SW 1271 (cell line): ENCODE measurements around the gene EARS2.
A peak's percentile ranks its signal among the peaks of the same experiment; 100 is the strongest.
"Not testable (repeated sequence)": the region's sequence is repeated elsewhere in the genome, so short reads cannot be mapped to it uniquely, and the experiment has no call there.

Source experiments
- DNase-seq, 2 experiments: peaks; one replicate each; lab custom pipeline; 2025; lab: John Stamatoyannopoulos, UW

The EARS2 gene

DNA sequence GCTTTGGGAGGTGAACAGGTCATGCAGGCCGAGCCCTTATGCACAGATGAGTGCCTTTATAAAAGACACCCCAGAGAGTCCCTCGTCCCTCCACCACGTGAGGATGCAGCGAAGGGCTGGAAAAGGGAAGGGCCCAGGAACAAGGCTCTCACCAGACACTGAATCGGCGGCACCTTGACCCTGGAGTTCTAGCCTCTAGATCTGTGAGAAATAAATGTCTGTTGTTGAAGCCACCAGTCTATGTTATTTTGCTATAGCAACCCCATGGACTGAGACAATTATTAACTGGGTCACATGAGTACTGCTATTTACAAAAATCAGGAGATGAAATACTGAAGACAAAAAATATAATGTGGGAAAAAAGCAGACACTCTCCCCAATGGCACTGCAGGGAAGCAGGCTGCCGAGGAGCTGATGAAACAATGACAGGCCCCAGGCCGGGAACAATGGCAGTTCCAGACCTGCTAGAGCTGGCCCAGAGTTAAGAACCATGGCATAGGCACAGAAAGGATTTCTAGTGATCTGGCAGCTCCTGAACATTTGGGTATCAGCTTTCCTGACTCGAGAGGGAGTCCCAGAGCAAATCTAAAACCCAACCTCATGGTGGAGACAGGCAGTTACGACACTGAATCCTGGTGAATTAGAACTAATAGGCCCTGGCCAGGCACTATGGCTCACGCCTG is 29.0 kb downstream of the EARS2 start:
- DNase-seq, result no peak

- DNase-seq, result no peak
Measured at GRCh38 chr16:23524886-23525285, 32.3 kb downstream of the EARS2 start.

- DNase-seq, result no peak
Measured at GRCh38 chr16:23523876-23524385, 33.2 kb downstream of the EARS2 start.

DNA sequence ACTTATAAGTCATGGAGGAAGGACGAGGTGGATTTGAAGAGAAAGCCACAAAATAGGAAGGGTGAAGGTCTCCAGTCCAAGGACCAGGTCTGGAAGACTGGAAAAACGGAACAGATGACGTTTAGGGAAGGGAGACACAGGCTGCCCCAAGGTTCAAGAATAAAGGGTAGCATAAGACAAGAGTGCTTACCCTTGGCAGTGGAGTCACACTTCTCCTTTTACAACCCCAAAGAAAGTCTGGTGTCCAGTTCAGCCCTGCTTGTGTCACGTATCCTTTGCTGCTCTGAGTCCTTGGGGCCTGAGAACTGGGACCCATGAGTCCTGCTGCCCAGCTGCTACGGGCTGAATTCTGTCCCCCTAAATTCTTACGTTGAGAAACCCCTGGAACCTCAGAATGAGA is 33.8 kb downstream of the EARS2 start:
- DNase-seq, result no peak

GRCh38 chr16:23521965-23522364 is 35.2 kb downstream of the EARS2 start:
- DNase-seq, result no peak

- no peak for DNase-seq
Measured at GRCh38 chr16:23521037-23521743, 36.0 kb downstream of the EARS2 start.

DNA sequence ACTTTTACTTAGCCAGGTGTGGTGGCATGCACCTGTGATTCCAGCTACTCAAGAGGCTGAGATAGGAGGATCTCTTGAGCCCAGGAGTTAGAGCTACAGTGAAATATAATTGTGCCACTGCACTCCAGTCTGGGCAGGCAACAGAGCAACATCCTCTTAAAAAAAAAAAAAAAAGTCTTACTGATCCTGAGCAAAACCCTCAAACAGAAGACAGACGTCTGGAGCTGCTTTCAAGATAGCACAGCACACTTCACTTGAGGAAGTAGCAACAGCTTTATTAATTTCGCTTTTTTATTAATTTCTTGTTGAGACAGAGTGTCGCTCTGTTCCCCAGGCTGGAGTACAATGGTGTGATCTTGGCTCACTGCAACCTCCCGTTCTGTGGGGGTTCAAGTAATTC is 36.6 kb downstream of the EARS2 start:
- no peak for DNase-seq

GRCh38 chr16:23519282-23519681 is 37.9 kb downstream of the EARS2 start:
- no peak for DNase-seq

- no peak for DNase-seq
Measured at GRCh38 chr16:23518435-23518891, 38.7 kb downstream of the EARS2 start.

GRCh38 chr16:23516366-23517137 is 40.6 kb downstream of the EARS2 start:
- no peak for DNase-seq

DNA sequence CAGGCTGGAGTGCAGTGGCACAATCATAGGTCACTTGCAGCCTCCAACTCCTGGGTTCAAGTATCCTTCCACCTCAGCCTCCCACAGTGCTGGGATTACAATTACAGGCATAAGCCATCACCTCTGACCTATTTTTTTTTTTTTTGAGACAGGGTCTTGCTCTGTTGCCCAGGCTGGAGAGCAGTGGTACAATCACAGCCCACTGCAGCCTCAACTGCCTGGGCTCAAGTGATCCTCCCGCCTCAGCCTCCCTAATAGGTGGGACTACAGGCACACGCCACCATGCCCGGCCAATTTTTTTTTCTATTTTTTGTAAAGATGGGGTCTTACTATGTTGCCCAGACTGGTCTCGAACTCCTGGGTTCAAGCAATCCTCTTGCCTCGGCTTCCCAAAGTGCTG is 41.3 kb downstream of the EARS2 start:
- no peak for DNase-seq

DNA sequence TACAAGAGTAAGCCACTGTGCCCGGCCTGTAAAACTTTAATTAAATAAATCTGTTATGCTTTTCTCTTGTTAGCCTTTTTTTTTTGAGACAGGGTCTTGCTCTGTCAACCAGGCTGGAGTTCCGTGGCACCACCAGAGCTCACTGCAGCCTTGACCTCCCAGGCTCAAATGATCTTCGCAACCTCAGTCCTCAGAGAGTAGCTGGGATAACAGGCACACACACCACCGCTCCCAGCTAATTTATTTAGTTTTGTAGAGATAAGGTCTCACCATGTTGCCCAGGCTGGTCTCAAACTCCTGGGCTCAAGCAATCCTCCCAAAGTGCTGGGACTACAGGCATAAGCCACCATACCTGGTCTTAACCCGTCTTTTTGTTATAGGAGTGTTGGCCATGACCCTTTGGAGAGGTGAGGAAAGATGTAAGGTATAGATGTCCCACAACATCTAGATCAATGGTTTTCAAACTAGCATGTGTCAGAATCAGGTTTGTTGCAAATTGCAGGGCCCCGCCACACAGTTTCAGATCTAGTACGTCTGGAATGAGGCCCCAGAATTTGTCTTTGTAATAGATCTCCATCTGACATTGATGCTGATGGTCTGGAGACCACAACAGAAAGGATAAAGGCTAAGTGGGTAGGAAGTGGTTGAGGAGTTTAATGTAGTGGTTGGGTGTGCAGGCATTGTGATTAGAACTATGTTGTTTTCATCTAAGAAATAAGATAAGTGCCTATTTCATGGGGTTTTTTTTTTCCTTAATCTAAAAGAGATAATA is 42.6 kb downstream of the EARS2 start:
- DNase-seq, result no peak

DNA sequence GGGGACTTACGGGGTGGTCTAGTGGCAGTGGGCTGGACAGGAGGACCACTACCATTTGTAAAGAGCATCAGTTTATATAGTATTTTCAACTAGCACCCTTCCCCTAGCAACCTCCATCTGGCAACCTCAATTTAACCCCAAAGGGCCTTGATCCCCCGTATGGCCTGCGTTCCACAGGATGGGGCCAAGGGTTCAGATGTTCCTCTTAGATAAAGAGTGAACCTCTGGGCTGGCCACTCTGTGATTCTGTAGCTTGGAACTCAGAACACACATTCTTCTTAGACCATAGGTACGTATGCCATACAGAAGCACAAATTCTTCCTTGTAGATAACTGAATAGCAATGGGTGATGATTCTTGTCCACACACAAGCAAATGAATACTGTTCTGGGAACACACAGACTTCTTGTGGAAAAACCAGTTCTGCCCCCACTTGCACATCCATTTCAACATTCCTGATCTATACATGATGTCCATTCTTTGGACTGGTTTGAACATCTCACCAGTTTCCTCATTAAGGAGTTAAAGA is 44.9 kb downstream of the EARS2 start:
- DNase-seq, result no peak

DNA sequence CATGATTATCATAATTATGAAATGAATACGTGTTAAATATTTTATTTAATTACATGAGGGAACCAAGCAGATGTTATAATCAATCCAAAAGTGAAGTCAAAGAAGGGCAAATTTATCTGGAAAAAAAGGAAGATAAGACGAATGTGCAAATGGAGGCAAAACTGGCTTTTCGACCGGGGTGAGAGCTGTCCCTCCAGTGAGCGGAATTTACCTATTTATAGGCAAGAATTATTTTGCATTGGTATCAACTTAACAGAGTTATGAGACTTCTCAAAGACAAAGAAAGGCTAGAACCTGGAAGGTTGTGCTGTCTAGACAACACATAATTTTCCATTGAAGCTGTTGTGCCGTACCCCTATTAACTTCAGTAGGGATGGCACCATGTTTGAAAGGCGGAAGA is 45.4 kb downstream of the EARS2 start:
- DNase-seq, result no peak

GRCh38 chr16:23510915-23511270 is 46.3 kb downstream of the EARS2 start:
- not testable (repeated sequence) for DNase-seq

GRCh38 chr16:23510164-23510914 is 46.8 kb downstream of the EARS2 start, which contains the start of gene GGA2:
TSS of gene GGA2 (minus strand) at chr16:23510494. CDS start at chr16:23510411, 83 bp downstream.
- peak; percentile 19 to 65 for DNase-seq

DNA sequence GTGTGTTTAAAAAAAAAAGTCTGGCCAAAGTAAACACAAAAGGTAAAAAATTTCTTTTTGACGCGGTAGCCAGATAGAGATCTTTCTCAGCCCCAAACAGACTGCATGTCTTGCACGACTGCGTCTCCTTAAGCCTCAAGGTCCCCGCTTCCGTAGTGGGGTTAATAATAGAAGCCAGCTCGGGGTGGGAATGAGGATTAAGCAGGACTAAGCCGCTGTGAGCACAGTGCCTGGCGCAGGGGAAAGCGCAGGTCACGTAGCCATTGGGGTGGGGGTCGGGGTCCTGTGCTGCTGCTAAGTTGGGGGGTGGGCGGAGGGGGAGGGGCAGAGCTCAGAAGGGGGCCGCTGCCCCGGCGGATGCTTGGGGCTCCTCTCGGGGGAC is 47.4 kb downstream of the EARS2 start:
- no peak for DNase-seq

- DNase-seq, result no peak
Measured at GRCh38 chr16:23509441-23509754, 47.8 kb downstream of the EARS2 start.

GRCh38 chr16:23508589-23509440 is 48.3 kb downstream of the EARS2 start:
- no peak for DNase-seq

GRCh38 chr16:23506606-23506994 is 50.5 kb downstream of the EARS2 start:
- DNase-seq, result no peak
